MM.1S (cell line): ENCODE data around the gene PLCB2.

Experiments
- DNase-seq: peaks from one replicate; pipeline ENCODE4 v3.0.0-alpha.2; 2015
- H2AFZ ChIP-seq: fragments of 300-600 bp; sonication (generic); 2 replicates; pipeline ENCODE4 v1.6.0; 2016; ENCODE audit warnings: antibody characterized with exemption, low read length
- H3F3A ChIP-seq: fragments of 300-600 bp; sonication (generic); 2 replicates; pipeline ENCODE4 v1.6.1; 2016; ENCODE audit warnings: mild to moderate bottlenecking, antibody characterized with exemption, low read length, moderate library complexity, mixed read lengths; ENCODE audit not compliant: insufficient read depth
- H3K27ac ChIP-seq: fragments of 300-600 bp; sonication (generic); 2 replicates; pipeline ENCODE4 v1.5.1; 2016; ENCODE audit warnings: mild to moderate bottlenecking, low read length
- H3K27me3 ChIP-seq: fragments of 300-600 bp; sonication (generic); replicated peaks from 2 replicates; pipeline ENCODE4 v1.6.0; 2016; ENCODE audit warnings: low read length; ENCODE audit not compliant: insufficient read depth
- H3K36me3 ChIP-seq: fragments of 300-600 bp; sonication (generic); replicated peaks from 2 replicates; pipeline ENCODE4 v1.6.1; 2016; ENCODE audit warnings: mild to moderate bottlenecking, low read length, mixed read lengths; ENCODE audit not compliant: insufficient read depth
- H3K4me1 ChIP-seq: fragments of 300-600 bp; sonication (generic); 2 replicates; pipeline ENCODE4 v1.6.1; 2016; ENCODE audit warnings: low read length, mixed read lengths
- H3K4me2 ChIP-seq: fragments of 300-600 bp; sonication (generic); 2 replicates; pipeline ENCODE4 v1.6.0; 2016; ENCODE audit warnings: low read depth, low read length
- H3K4me3 ChIP-seq: fragments of 300-600 bp; sonication (generic); 2 replicates; pipeline ENCODE4 v1.5.1; 2016; ENCODE audit warnings: low read length, mixed read lengths
- H3K79me2 ChIP-seq: fragments of 300-600 bp; sonication (generic); 2 replicates; pipeline ENCODE4 v1.6.1; 2016; ENCODE audit warnings: mixed run types, low read length, mixed read lengths
- H3K9ac ChIP-seq: fragments of 300-600 bp; sonication (generic); 2 replicates; pipeline ENCODE4 v1.6.1; 2016; ENCODE audit warnings: low read length, mixed read lengths
- H3K9me2 ChIP-seq: fragments of 300-600 bp; sonication (generic); replicated peaks from 2 replicates; pipeline ENCODE4 v1.6.1; 2016; ENCODE audit warnings: mild to moderate bottlenecking, low read length, mixed read lengths; ENCODE audit not compliant: insufficient read depth
- H3K9me3 ChIP-seq: fragments of 300-600 bp; sonication (generic); replicated peaks from 2 replicates; pipeline ENCODE4 v1.6.1; 2016; ENCODE audit warnings: mild to moderate bottlenecking, low read length, mixed read lengths; ENCODE audit not compliant: insufficient read depth
- H4K20me1 ChIP-seq: fragments of 300-600 bp; sonication (generic); 2 replicates; pipeline ENCODE4 v1.6.1; 2016; ENCODE audit warnings: mild to moderate bottlenecking, low read length, moderate library complexity, mixed read lengths; ENCODE audit not compliant: insufficient read depth
- EZH2 ChIP-seq: fragments of 300-600 bp; sonication (generic); optimal IDR thresholded peaks from 2 replicates; pipeline ENCODE3; 2017; ENCODE audit warnings: low read depth, mild to moderate bottlenecking, antibody characterized with exemption, low read length, mixed read lengths
- EZH2phosphoT487 ChIP-seq: fragments of 300-600 bp; sonication (generic); IDR thresholded peaks from 2 replicates; pipeline ENCODE4 v1.6.1; 2018; ENCODE audit warnings: antibody characterized with exemption, low read length
- TF ChIP-seq, protein P1 (sequence below): fragments of 300-600 bp; sonication (generic); IDR thresholded peaks from 2 replicates; pipeline ENCODE4 v1.5.1; 2016; ENCODE audit warnings: antibody characterized with exemption, low read length, mixed read lengths

PLCB2 gene

GRCh38 chr15:40298216-40298935 is 9.4 kb downstream of the PLCB2 start:
- H3K9ac ChIP-seq = no peak overlapping the region

GRCh38 chr15:40297356-40297755 is 10.4 kb downstream of the PLCB2 start:
- TF ChIP-seq EZH2phosphoT487 (no peak), EZH2 (no peak)
- TF ChIP-seq, protein P1, sequence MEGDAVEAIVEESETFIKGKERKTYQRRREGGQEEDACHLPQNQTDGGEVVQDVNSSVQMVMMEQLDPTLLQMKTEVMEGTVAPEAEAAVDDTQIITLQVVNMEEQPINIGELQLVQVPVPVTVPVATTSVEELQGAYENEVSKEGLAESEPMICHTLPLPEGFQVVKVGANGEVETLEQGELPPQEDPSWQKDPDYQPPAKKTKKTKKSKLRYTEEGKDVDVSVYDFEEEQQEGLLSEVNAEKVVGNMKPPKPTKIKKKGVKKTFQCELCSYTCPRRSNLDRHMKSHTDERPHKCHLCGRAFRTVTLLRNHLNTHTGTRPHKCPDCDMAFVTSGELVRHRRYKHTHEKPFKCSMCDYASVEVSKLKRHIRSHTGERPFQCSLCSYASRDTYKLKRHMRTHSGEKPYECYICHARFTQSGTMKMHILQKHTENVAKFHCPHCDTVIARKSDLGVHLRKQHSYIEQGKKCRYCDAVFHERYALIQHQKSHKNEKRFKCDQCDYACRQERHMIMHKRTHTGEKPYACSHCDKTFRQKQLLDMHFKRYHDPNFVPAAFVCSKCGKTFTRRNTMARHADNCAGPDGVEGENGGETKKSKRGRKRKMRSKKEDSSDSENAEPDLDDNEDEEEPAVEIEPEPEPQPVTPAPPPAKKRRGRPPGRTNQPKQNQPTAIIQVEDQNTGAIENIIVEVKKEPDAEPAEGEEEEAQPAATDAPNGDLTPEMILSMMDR = no peak
- H3K4me3 ChIP-seq = no peak overlapping the region
- no peaks in the 10 kb centered on the region for H3K79me2 ChIP-seq
- peaks cover 29% of the 10 kb centered on the region for H3K27me3 ChIP-seq
- no peak overlapping the region for H3K9ac ChIP-seq
- H3K27ac ChIP-seq = no peak overlapping the region
- H3K36me3 ChIP-seq = no peaks in the 10 kb centered on the region
- H3K4me1 ChIP-seq = no peaks in the 10 kb centered on the region
- H3K9me3 ChIP-seq = no peaks in the 10 kb centered on the region
- no peaks in the 10 kb centered on the region for H4K20me1 ChIP-seq
- no peak overlapping the region for H3K4me2 ChIP-seq
- no peaks in the 10 kb centered on the region for H3K9me2 ChIP-seq
- no peak for DNase-seq
- H2AFZ ChIP-seq = no peak overlapping the region
- no peaks in the 10 kb centered on the region for H3F3A ChIP-seq

More at GRCh38 chr15:40298216-40298935, 9.4 kb downstream of the PLCB2 start:
- no peaks in the 10 kb centered on the region for H3K4me1 ChIP-seq
- H2AFZ ChIP-seq = no peak overlapping the region
- H3K4me2 ChIP-seq = no peak overlapping the region
- no peak overlapping the region for H3K4me3 ChIP-seq
- no peaks in the 10 kb centered on the region for H3K79me2 ChIP-seq
- TF ChIP-seq EZH2phosphoT487 (no peak), EZH2 (no peak)
- TF ChIP-seq, protein P1 = no peak
- DNase-seq = no peak
- H4K20me1 ChIP-seq = no peaks in the 10 kb centered on the region
- no peaks in the 10 kb centered on the region for H3F3A ChIP-seq
- H3K9me2 ChIP-seq = no peaks in the 10 kb centered on the region
- no peak overlapping the region for H3K27ac ChIP-seq
- H3K36me3 ChIP-seq = no peaks in the 10 kb centered on the region
- peaks cover 25% of the 10 kb centered on the region for H3K27me3 ChIP-seq
- H3K9me3 ChIP-seq = no peaks in the 10 kb centered on the region

DNA sequence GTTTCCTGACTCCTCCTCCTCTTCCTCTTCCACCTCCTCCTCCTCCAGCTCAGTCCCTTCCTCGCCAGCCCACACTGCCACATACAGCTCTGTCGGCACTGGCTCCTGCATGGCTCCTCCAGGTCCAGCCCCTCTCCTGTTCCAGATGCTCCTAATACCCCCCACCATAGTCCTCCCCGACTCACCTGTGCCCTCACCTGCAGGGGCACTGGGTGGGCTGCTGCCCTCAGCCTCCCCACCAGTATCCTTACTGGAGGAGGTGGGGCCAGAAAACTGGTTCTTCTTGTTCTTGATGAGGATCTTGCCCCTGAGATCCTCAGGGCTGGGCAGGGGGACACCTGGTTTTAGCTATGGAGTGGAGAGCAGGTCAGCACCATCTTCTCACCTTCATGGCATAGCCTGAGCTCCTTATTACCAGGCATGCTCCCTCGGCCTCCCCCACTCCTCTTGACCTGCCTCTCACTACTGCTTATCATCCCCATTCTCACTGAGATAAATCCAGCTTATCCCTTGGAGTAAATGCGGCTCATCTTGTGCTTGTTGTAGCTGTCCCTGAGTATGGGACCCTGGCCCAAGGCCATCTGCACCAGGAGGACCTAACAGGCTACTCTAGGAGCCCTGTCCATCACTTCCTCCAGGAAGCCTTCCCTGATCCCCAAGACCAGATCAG is 11.0 kb downstream of the PLCB2 start:
- Histone ChIP-seq H3K36me3 (no peaks in the 10 kb centered on the region), H3K27me3 (peaks cover 36% of the 10 kb centered on the region), H3K9me2 (no peaks in the 10 kb centered on the region), H3K27ac (no peak overlapping the region), H3K9ac (no peak overlapping the region), H2AFZ (no peak overlapping the region), H3K9me3 (no peaks in the 10 kb centered on the region), H4K20me1 (no peaks in the 10 kb centered on the region), H3F3A (no peaks in the 10 kb centered on the region), H3K4me3 (no peak overlapping the region), H3K4me2 (no peak overlapping the region), H3K4me1 (no peaks in the 10 kb centered on the region), H3K79me2 (no peaks in the 10 kb centered on the region)
- no peak for DNase-seq
- no peak for TF ChIP-seq EZH2
- TF ChIP-seq, protein P1 = no peak
- no peak for TF ChIP-seq EZH2phosphoT487
